Ascending aorta (tissue), 2 donors: ENCODE results near the gene NSRP1. TPM values are rescaled to one million over a fixed set of nuclear protein-coding genes. Genes with fewer than 3 reads are reported as not detected.

Experiments used
- DNase-seq, 2 donors: peaks; one replicate each; pipeline ENCODE4 v3.0.0-alpha.2; 2019; ENCODE audit warnings: low spot score in 2 of 2
- H3K27ac ChIP-seq, 2 donors: fragments of 200-600 bp; sonication (generic); one replicate each; pipeline ENCODE4 v1.5.1; 2016 to 2017; ENCODE audit warnings: mild to moderate bottlenecking in 1 of 2
- H3K27me3 ChIP-seq: fragments of 200-600 bp; sonication (generic); one replicate; pipeline ENCODE4 v1.5.1; 2017
- H3K36me3 ChIP-seq, 2 donors: fragments of 200-600 bp; sonication (generic); one replicate each; pipeline ENCODE4 v1.5.1; 2016
- H3K4me1 ChIP-seq, 2 donors: fragments of 200-600 bp; sonication (generic); one replicate each; pipeline ENCODE4 v1.5.1; 2016 to 2017; ENCODE audit warnings: mild to moderate bottlenecking in 1 of 2
- H3K4me3 ChIP-seq, 2 donors: fragments of 200-600 bp; sonication (generic); one replicate each; pipeline ENCODE4 v1.5.1; 2016 to 2017; ENCODE audit warnings: mild to moderate bottlenecking in 1 of 2
- H3K9me3 ChIP-seq, 2 donors: fragments of 200-600 bp; sonication (generic); one replicate each; pipeline ENCODE4 v1.5.1; 2016
- intact Hi-C: fragments of 100-400 bp; cut with DNase I; formaldehyde crosslinking; loops from one replicate; pipeline ENCODE4 v1.15.1; 2023
- total RNA-seq: library from RNA; depleted of rRNA; stranded (reverse); fragments of >200 nt; gene quantifications from one replicate; pipeline ENCODE4 v1.1.0, GENCODE V29; 2016
- TF ChIP-seq, protein P1 (sequence below), 3 experiments: fragments of 200-600 bp in 2 of 3; fragments of 450-650 bp in 1 of 3; sonication (generic) in 2 of 3; IDR thresholded peaks; one replicate each; pipeline ENCODE4 v1.5.1; 2016 to 2019; ENCODE audit warnings: antibody characterized with exemption in 3 of 3, mild to moderate bottlenecking in 1 of 3, moderate library complexity in 1 of 3

Gene NSRP1
- total RNA-seq, 1 donor from 2014 or later: 5.1 TPM

DNA sequence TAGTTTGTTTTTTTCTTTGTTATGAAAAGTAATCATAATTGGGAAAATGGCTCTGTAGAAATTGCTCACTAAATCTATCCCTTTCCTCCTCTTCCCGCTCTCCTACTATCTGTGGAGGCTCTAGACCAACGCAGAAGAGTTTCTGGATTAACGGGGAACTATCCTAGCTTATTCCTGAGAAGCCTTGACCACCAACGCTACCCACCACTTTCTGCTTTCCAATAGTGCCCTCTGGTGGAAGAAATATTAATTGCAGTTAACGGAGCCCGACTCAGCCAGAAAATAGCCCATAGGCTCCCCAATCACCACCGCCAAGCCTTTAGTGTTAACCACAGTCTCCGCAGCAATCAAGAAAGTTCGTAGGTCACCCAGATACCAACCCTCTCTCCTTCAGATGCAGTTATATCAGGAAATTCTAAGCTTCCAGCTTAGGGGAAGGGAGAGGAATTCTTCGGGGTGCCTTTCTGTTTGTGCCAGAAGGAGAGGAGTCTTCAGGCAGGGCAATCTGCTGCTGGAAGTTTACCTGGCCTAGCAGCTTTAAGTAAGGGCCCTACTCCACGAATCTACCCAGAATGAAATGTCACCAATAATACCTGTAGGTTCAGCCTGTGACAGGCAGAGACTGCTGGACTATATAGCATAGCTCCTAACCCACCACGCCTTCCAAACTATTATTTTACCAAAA is 23.0 kb upstream of the NSRP1 start:
- intact Hi-C loops: loop anchor here (2.0 to 10.0 kb wide), 4 partner anchors 67 to 449 kb away; partner anchors contain the start of gene SSH2
- H3K4me1 ChIP-seq: no peaks in the 10 kb centered on the region
- no peaks in the 10 kb centered on the region for H3K9me3 ChIP-seq
- H3K27me3 ChIP-seq: no peaks in the 10 kb centered on the region
- DNase-seq: peak in 1 of 2 donors; percentile 71
- H3K27ac ChIP-seq: no peak overlapping the region
- H3K36me3 ChIP-seq: no peaks in the 10 kb centered on the region
- TF ChIP-seq, protein P1, sequence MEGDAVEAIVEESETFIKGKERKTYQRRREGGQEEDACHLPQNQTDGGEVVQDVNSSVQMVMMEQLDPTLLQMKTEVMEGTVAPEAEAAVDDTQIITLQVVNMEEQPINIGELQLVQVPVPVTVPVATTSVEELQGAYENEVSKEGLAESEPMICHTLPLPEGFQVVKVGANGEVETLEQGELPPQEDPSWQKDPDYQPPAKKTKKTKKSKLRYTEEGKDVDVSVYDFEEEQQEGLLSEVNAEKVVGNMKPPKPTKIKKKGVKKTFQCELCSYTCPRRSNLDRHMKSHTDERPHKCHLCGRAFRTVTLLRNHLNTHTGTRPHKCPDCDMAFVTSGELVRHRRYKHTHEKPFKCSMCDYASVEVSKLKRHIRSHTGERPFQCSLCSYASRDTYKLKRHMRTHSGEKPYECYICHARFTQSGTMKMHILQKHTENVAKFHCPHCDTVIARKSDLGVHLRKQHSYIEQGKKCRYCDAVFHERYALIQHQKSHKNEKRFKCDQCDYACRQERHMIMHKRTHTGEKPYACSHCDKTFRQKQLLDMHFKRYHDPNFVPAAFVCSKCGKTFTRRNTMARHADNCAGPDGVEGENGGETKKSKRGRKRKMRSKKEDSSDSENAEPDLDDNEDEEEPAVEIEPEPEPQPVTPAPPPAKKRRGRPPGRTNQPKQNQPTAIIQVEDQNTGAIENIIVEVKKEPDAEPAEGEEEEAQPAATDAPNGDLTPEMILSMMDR (IDR thresholded peaks at IDR 0.05): peak; percentile 59 to 84 (median 73)
- H3K4me3 ChIP-seq: no peak overlapping the region

- no peak for DNase-seq
- no peaks in the 10 kb centered on the region for H3K9me3 ChIP-seq
- peak overlapping the region; percentile 44 to 55 for H3K27ac ChIP-seq
- intact Hi-C loops: loop anchor here (10.0 kb wide), 1 partner anchor 451 kb away; no protein-coding TSS in a partner anchor
- H3K36me3 ChIP-seq: no peaks in the 10 kb centered on the region
- H3K4me1 ChIP-seq: no peaks in the 10 kb centered on the region
- no peaks in the 10 kb centered on the region for H3K27me3 ChIP-seq
- TF ChIP-seq, protein P1 (IDR thresholded peaks at IDR 0.05): peak in 2 of 3 experiments; percentile 49 to 60
- H3K4me3 ChIP-seq: no peak overlapping the region
These were observed 20.9 kb upstream of the NSRP1 start for GRCh38 chr17:30095507-30096244.

GRCh38 chr17:30101686-30102390 is 14.8 kb upstream of the NSRP1 start:
- intact Hi-C loops: no loop called here
- Histone ChIP-seq H3K9me3 (no peaks in the 10 kb centered on the region), H3K4me1 (no peaks in the 10 kb centered on the region), H3K36me3 (no peaks in the 10 kb centered on the region), H3K4me3 (no peak overlapping the region), H3K27me3 (no peaks in the 10 kb centered on the region), H3K27ac (no peak overlapping the region)
- no peak for DNase-seq
- TF ChIP-seq, protein P1 (IDR thresholded peaks at IDR 0.05): no peak

GRCh38 chr17:30103921-30104320 is 12.7 kb upstream of the NSRP1 start:
- Histone ChIP-seq H3K4me3 (no peak overlapping the region), H3K9me3 (no peaks in the 10 kb centered on the region), H3K36me3 (no peaks in the 10 kb centered on the region), H3K4me1 (no peaks in the 10 kb centered on the region), H3K27me3 (no peaks in the 10 kb centered on the region), H3K27ac (no peak overlapping the region)
- TF ChIP-seq, protein P1 (IDR thresholded peaks at IDR 0.05): no peak
- no peak for DNase-seq
- intact Hi-C loops: loop anchor here (1.0 to 2.0 kb wide), 2 partner anchors 174 to 233 kb away; no protein-coding TSS in a partner anchor

DNA sequence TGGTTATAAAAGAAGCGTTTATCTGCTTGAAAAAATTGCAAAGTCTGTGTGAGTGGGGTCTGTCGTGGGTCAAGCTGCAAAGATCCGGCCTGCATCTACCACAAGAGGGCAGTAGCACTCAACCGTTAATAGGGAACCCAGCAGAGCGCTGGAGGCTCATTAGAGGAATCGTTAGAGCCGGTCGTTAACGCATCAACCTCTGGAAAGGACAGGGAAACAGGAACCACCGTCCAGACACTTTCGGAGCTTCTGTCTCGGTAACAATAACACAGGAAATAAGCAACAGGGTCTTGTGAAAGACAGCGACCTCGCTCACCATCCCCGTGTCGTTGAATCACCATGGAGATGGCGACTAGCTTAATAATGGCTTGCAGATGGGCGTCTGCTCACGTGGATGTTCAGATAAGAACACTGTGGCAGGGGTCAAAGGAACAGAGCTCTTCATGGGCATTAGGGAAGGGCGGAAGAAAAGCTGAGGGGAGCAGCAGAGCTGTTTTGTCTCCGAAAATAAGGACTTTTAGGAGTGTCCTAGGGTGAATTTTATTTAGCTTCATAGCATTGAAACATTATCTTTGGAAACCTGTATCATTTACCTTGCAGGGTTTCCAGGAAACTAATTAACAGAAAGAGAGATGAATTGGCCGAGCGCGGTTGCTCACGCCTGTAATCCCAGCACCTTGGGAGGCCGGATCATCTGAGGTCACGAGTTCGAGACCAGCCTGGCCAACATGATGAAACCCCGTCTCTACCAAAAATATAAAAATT is 11.9 kb upstream of the NSRP1 start:
- peak; percentile 36 to 87 for DNase-seq
- Histone ChIP-seq H3K9me3 (no peaks in the 10 kb centered on the region), H3K4me1 (no peaks in the 10 kb centered on the region), H3K36me3 (no peaks in the 10 kb centered on the region), H3K27ac (no peak overlapping the region), H3K4me3 (peak overlapping the region; percentile 54 to 65), H3K27me3 (no peaks in the 10 kb centered on the region)
- intact Hi-C loops: loop anchor here (1.0 to 2.0 kb wide), 2 partner anchors 174 to 232 kb away; no protein-coding TSS in a partner anchor
- TF ChIP-seq, protein P1 (IDR thresholded peaks at IDR 0.05): peak; percentile 78 to 88 (median 84)
